Measurements from ENCODE around the gene DKKL1. TPM values are rescaled to one million over a fixed set of nuclear protein-coding genes. Genes with fewer than 3 reads are reported as not detected.
"Not testable (repeated sequence)": the region's sequence is repeated elsewhere in the genome, so short reads cannot be mapped to it uniquely, and the experiment has no call there.

Gene DKKL1
- total RNA-seq, 2 experiments from 2014 or later = not detected

DNA sequence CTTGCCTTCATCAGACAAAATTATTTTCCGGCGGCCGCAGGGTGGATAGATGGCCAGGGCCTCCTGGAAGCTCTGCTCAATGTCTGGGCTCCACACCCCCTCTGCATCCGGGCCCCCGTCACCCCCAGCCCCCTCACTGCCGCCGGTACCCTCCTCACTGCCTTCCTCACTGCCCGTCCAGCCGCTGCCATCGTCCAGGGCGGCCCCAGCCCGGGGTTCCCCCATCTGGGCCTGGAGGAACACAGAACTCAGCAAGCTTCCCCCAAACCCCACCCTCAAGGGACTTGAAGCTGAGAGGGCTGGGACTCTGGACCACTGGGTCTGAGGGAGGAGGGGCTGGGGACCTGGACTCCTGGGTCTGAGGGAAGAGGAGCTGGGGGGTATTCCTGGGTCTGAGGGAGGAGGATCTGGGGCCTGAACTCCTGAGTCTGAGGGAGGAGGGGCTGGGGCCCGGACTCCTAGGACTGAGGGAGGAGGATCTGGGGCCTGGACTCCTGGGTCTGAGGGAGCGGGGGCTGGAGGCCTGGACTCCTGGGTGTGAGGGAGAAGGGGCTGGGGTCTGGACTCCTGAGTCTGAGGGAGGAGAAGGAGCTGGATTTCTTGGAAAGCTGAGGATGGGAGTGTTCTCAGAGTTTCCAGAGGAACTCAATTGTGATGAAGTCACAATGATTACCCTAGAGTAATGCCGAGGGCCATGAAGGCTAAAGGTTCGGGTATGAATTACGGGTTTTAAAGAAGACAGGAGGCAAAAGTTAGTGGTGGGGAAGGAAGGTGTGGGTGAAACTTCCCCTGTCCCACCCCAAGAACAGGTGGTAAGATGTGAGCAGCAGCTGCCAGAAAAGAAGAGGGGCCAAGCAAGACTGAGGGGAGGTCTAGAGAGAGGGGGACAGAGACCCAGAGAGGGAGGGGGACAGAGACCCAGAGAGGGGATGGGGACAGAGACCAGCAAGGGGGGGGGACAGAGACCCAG is 3.5 kb upstream of the DKKL1 start:
- ATAC-seq (ENCODE audit: low read depth) (no peak), DNase-seq (no peak)
- POLR2A ChIA-PET = no interaction called here
- H3K9me3 Mint-ChIP-seq = no peaks in the 10 kb centered on the region
- no peak overlapping the region for H3K4me3 Mint-ChIP-seq
- H3K4me1 Mint-ChIP-seq = peaks cover 19% of the 10 kb centered on the region
- no peak overlapping the region for H3K27ac Mint-ChIP-seq
- H3K27me3 Mint-ChIP-seq = peaks cover 49% of the 10 kb centered on the region
- H3K36me3 Mint-ChIP-seq = no peaks in the 10 kb centered on the region

DNA sequence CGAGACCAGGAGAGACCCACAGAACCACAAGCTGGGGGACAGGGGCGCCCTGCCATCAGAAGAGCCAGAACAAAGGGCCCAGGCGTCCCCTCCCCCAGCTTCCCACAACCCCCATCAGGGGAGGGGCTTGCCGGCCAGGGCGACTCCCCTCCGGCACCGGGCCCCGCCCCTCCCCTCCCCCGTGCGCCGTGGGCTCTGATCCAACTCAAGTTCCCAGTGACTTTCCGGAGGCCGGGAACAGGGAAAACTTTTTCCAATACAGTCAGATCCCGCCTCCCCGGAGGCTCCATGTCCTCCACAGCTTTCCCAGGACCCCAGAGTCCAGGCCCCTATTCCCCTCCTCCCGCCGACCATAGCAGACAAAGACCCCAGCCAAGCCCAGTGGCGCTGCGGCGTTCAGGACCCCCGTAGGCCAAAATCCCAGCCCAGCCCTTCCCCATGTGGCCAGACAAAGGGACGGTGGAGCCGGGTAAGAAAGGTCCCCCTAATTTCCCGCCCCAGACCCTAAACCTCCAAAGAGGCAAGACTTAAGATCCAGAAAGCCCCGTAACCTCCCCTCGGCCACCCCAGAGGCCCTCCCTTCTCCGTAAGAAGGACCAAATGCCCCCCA is 2.1 kb upstream of the DKKL1 start:
- no peak for ATAC-seq (ENCODE audit: low read depth)
- no peaks in the 10 kb centered on the region for H3K36me3 Mint-ChIP-seq
- no peak overlapping the region for H3K4me3 Mint-ChIP-seq
- H3K27me3 Mint-ChIP-seq = peaks cover 49% of the 10 kb centered on the region
- POLR2A ChIA-PET = no interaction called here
- no peak for DNase-seq
- peaks cover 12% of the 10 kb centered on the region for H3K4me1 Mint-ChIP-seq
- H3K9me3 Mint-ChIP-seq = no peaks in the 10 kb centered on the region
- H3K27ac Mint-ChIP-seq = no peak overlapping the region

DNA sequence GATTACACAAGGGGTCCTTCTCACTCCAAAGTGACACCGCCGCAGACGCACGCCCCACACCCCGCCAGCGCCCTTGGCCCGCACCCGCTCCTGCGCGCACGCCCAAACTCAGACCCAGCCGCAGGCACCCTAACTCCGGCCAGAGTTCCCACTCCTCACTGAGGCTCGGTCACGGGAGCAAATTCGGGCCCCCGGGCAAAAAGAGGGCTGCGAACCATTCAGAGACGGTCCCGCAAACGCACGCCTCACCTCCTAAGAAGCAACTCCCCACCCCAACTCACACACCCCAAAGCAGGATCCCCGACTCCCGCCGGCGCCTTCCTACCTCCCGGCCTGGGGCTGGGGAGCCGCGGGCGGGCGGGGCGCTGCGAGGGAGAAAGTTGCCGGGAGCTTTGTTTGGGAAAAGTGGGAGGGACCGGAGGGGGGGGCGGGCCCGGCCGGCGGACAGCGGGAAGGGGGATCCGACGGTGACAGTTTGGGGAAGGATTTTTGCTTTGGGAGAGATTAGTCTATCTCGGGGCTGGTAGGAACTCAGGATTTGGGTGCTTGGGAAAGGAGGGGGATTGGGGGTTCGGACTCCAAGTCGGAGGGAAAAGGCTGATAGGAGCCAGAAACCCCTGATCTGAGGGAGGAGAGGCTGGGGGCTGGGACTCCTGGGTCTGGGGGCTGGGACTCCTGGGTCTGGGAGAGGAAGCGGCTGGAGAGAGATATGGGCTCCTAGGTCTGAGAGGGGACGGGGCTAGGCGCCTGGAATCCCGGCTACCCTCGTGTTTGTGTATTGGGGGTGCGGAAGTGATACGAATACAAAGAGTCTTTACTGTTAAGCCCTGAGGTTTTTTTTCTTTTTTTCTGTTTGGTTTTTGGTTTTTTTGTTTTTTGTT is 1.4 kb upstream of the DKKL1 start, which contains the start of gene TEAD2:
Gene TEAD2 (minus strand): TSS at position 369 of the 881 bp plus-strand sequence. CDS start 2,341 bp downstream, outside the sequence.
- Mint-ChIP-seq H3K4me1 (peaks cover 11% of the 10 kb centered on the region), H3K27me3 (peaks cover 43% of the 10 kb centered on the region), H3K9me3 (no peaks in the 10 kb centered on the region), H3K4me3 (peak within 1 kb of the TSS; percentile 18), H3K27ac (no peak within 1 kb of the TSS), H3K36me3 (no peaks in the 10 kb centered on the region)
- POLR2A ChIA-PET = no interaction called here
- no peak for ATAC-seq (ENCODE audit: low read depth)
- DNase-seq = no peak

DNA sequence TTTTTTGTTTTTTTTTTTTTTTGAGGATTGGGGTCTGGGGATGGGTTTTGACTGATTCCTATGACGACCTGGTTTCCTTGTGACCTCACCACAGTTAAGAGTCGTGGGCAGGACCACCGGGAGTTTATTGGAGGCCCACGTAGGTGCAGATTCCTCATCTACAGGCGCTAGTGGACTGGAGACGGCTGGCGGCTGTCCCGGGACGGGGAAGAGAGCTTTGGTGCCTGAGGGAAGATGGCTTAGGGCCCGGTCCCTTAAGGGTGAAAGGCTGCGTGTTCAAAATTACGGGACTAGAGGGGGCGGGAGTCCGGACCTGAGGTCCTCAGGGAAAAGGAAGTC is 779 bp upstream of the DKKL1 start:
- Mint-ChIP-seq H3K27ac (no peak overlapping the region), H3K27me3 (peaks cover 41% of the 10 kb centered on the region), H3K9me3 (no peaks in the 10 kb centered on the region), H3K4me3 (no peak overlapping the region), H3K4me1 (peaks cover 11% of the 10 kb centered on the region), H3K36me3 (no peaks in the 10 kb centered on the region)
- no peak for ATAC-seq (ENCODE audit: low read depth)
- POLR2A ChIA-PET = no interaction called here
- DNase-seq = no peak

DNA sequence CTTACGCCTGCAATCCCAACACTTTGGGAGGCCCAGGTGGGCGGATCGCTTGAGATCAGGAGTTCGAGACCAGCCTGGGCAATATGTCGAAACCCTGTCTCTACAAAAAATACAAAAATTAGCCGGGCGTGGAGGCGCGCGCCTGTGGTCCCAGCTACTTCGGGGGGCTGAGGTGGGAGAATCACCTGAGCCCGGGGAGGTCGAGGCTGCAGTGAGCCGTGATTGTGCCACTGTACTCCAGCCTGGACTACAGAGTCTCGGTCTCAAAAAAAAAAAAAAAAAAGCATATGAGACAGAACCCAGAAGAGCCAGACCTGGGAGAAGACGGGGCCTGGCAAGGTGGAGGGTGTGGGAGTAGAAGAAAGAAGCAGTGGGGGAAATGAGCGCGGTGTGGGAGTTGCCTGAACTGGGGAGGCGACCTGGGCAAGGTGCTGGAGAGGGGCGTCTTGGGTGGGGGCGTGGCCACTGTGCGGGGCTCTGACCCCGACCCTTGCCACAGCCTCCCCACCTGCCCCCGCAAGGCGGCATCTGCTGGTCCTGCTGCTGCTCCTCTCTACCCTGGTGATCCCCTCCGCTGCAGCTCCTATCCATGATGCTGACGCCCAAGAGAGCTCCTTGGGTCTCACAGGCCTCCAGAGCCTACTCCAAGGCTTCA is 533 bp downstream of the DKKL1 start:
- DNase-seq (no peak), ATAC-seq (ENCODE audit: low read depth) (no peak)
- no peak overlapping the region for H3K27ac Mint-ChIP-seq
- no peaks in the 10 kb centered on the region for H3K9me3 Mint-ChIP-seq
- H3K4me3 Mint-ChIP-seq = no peak overlapping the region
- peaks cover 42% of the 10 kb centered on the region for H3K27me3 Mint-ChIP-seq
- no peaks in the 10 kb centered on the region for H3K36me3 Mint-ChIP-seq
- H3K4me1 Mint-ChIP-seq = peaks cover 11% of the 10 kb centered on the region
- POLR2A ChIA-PET = no interaction called here

DNA sequence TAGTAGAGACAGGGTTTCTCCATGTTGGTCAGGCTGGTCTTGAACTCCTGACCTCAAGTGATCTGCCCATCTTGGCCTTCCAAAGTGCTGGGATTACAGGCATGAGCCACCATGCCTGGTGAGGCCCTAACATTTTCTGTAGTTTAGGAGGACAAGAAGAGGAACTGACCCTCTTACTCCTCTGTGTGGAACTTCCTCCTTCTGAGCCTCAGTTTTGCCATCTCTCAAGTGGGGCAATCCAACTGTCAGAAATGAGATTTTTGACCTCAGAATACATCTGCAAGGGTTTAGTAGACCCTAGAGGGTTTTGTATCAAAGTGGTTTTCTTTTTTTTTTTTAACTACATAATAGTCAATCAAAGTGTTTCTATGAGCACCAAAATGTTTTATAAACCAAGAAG is 2.4 kb downstream of the DKKL1 start:
- ATAC-seq (ENCODE audit: low read depth) (no peak), DNase-seq (no peak)
- H3K4me1 Mint-ChIP-seq = peaks cover 5% of the 10 kb centered on the region
- H3K27me3 Mint-ChIP-seq = peaks cover 31% of the 10 kb centered on the region
- H3K27ac Mint-ChIP-seq = no peak overlapping the region
- POLR2A ChIA-PET = no interaction called here
- H3K9me3 Mint-ChIP-seq = peaks cover 4% of the 10 kb centered on the region
- H3K4me3 Mint-ChIP-seq = no peak overlapping the region
- no peaks in the 10 kb centered on the region for H3K36me3 Mint-ChIP-seq

DNA sequence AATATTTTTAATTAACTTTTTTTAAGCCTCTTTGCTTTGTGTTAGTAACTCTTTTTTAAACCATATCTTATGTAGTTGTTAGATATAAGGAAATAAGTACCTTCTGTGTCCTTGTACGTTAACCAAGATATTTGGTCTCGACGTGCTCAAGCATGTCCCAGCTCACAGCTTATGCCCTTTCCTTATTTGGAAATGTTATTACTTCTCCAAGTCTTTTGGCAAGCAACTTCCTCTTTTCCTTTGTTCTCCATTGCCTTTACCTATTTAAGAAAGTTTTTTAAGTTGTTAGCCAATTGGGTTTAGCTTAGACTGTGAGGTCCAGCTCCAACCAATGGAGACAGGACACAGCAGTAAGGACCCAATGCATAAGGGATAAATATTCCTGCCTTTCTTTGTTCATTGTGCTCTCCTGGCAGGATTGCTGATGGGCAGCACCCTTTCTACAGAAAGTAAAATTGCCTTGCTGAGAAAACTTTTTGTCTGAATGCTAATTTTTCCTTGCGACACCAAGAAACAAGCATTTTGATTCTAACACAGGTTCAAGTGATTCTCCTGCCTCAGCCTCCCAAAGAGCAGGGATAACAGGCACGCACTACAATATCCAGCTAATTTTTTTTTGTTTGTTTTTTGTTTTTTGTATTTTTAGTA is 5.2 kb downstream of the DKKL1 start:
- ATAC-seq (ENCODE audit: low read depth) (no peak), DNase-seq (no peak)
- POLR2A ChIA-PET = no interaction called here
- Mint-ChIP-seq H3K9me3 (peaks cover 4% of the 10 kb centered on the region), H3K4me3 (no peak overlapping the region), H3K36me3 (no peaks in the 10 kb centered on the region), H3K27me3 (peaks cover 24% of the 10 kb centered on the region), H3K4me1 (no peaks in the 10 kb centered on the region), H3K27ac (no peak overlapping the region)

DNA sequence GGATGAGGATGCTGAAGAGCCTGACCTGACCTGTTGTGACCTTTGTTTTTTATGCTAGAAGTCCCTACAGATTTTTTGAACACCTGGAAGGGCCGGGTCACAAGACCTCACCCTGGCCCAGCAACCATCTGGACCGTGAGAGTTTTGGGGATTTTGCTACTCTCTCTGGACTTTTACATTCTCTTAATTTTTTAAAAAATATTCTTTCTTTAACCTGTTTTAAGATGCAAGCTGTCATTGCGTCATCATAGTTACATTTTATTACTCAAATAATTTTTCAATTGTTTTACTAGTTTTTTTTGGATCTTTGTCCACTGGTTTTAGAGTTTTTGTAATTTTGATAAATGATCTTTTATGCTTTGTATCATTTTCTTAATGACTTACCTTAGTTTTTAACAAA is 7.5 kb downstream of the DKKL1 start:
- no peak overlapping the region for H3K4me3 Mint-ChIP-seq
- H3K9me3 Mint-ChIP-seq = peaks cover 4% of the 10 kb centered on the region
- no peak overlapping the region for H3K27ac Mint-ChIP-seq
- peaks cover 13% of the 10 kb centered on the region for H3K27me3 Mint-ChIP-seq
- H3K36me3 Mint-ChIP-seq = no peaks in the 10 kb centered on the region
- H3K4me1 Mint-ChIP-seq = no peaks in the 10 kb centered on the region
- POLR2A ChIA-PET = no interaction called here
- ATAC-seq (ENCODE audit: low read depth) (no peak), DNase-seq (no peak)

DNA sequence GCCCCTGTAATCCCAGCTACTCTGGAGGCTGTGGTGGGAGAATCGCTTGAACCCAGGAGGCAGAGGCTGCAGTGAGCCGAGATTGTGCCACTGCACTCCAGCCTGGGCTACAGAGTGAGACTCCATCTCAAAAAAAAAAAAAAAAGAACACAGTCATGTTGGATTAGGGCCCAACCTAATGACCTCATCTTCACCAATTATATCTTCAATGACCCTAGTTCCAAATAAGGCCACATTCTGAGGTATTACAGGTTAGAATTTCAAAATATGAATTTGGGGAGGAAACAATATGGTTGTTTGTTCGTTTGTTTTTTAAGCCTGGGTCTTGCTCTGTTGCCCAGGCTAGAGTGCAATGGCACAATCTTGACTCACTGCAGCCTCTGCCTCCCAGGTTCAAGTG is 9.5 kb downstream of the DKKL1 start:
- H3K4me1 Mint-ChIP-seq; ATAC-seq (ENCODE audit: low read depth); H3K9me3 Mint-ChIP-seq; POLR2A ChIA-PET; DNase-seq; H3K36me3 Mint-ChIP-seq; H3K4me3 Mint-ChIP-seq; H3K27ac Mint-ChIP-seq: not testable (repeated sequence)
- peaks cover 14% of the 10 kb centered on the region for H3K27me3 Mint-ChIP-seq

DNA sequence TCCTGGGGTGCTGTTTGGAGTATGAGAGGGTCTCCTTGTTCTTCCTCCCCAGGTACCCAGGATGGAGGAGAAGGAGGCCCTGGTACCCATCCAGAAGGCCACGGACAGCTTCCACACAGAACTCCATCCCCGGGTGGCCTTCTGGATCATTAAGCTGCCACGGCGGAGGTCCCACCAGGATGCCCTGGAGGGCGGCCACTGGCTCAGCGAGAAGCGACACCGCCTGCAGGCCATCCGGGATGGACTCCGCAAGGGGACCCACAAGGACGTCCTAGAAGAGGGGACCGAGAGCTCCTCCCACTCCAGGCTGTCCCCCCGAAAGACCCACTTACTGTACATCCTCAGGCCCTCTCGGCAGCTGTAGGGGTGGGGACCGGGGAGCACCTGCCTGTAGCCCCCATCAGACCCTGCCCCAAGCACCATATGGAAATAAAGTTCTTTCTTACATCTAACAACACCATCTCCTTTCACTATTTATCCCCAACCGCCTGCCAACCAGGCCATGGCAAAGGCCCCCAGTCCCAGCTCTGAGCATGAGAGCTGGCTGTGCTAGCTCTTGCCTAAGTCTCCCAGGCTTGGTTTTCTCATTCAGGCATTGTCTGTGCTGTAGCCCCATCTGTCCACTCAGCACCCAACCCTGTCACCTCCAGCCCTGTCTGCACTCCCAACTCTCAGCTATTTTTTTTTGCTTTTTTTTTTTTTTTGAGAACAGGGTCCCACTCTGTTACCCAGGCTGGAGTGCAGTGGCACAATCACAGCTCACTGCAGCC is 11.2 kb downstream of the DKKL1 start:
- no peaks in the 10 kb centered on the region for H3K36me3 Mint-ChIP-seq
- no peaks in the 10 kb centered on the region for H3K4me1 Mint-ChIP-seq
- H3K27me3 Mint-ChIP-seq = peaks cover 13% of the 10 kb centered on the region
- POLR2A ChIA-PET = interaction anchor here (0.7 to 0.8 kb wide), 2 partner anchors 33 to 39 kb away, joined by 3 to 4 read pairs; partner anchors contain the start of gene CD37
- no peak overlapping the region for H3K27ac Mint-ChIP-seq
- H3K9me3 Mint-ChIP-seq = no peaks in the 10 kb centered on the region
- ATAC-seq (ENCODE audit: low read depth) (no peak), DNase-seq (no peak)
- no peak overlapping the region for H3K4me3 Mint-ChIP-seq

DNA sequence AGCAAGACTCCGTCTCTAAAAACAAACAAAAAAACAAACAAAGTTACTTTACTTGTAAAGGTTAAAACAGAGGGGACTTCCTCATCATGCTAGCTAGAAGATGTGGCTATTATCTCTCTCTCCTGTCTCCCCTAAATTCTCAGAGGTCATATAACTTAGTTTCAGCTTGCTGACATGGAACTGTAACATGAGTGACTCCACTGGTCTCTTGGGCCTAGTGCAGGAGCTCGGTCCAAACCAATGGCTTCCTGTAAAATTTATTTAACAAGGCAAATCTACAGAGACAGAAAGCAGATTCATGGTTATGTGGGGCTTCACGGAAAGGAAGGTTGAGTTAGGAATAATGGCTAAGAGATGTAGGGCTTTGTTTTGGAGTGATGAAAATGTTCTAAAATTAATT is 14.8 kb downstream of the DKKL1 start:
- no peak overlapping the region for H3K4me3 Mint-ChIP-seq
- no peak overlapping the region for H3K27ac Mint-ChIP-seq
- no peak for DNase-seq
- peaks cover 6% of the 10 kb centered on the region for H3K27me3 Mint-ChIP-seq
- peaks cover 4% of the 10 kb centered on the region for H3K9me3 Mint-ChIP-seq
- H3K36me3 Mint-ChIP-seq = no peaks in the 10 kb centered on the region
- POLR2A ChIA-PET = no interaction called here
- no peaks in the 10 kb centered on the region for H3K4me1 Mint-ChIP-seq
- no peak for ATAC-seq (ENCODE audit: low read depth)

DNA sequence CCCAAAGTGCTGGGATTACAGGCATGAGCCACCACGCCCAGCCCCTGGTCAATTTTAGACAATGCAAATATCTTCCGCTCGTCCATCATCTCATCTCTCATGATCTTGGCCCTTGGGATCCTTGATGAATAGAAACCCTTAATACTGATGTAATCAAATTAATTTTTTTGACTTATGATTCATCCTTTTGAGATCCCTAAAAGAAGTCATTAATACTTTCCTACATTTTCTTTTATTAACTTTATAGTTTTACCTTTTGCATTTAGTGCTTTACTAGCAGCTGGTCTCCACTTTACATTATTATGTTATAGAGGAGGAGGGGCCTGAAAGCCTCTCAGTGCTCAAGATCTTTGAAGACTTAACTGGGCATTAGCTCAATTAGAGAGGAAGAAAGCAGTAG is 16.7 kb downstream of the DKKL1 start:
- no peaks in the 10 kb centered on the region for H3K36me3 Mint-ChIP-seq
- H3K9me3 Mint-ChIP-seq = peaks cover 4% of the 10 kb centered on the region
- no peak overlapping the region for H3K27ac Mint-ChIP-seq
- H3K4me1 Mint-ChIP-seq = no peaks in the 10 kb centered on the region
- peaks cover 4% of the 10 kb centered on the region for H3K27me3 Mint-ChIP-seq
- H3K4me3 Mint-ChIP-seq = no peak overlapping the region
- no peak for DNase-seq
- ATAC-seq (ENCODE audit: low read depth) = no peak
- POLR2A ChIA-PET = no interaction called here
